ENCODE measurements around the gene PANK2. TPM values are rescaled to one million over a fixed set of nuclear protein-coding genes. Genes with fewer than 3 reads are reported as not detected.
A peak's percentile ranks its signal among the peaks of the same experiment; 100 is the strongest.

Gene PANK2
- total RNA-seq, 4 donors from 2014 or later, result 26.6 to 40.9 (median 27.4) TPM

GRCh38 chr20:3846740-3847428 lies 42.3 kb upstream of the PANK2 start, which contains the start of gene MAVS:
Gene MAVS, plus strand, starts transcription at chr20:3846834. Its CDS starts 7,791 bp downstream, at chr20:3854625.
- no peaks in the 10 kb centered on the region for H3K9me3 ChIP-seq
- peak within 1 kb of the TSS; percentile 98 for H3K27ac ChIP-seq
- peak within 1 kb of the TSS; percentile 98 for H3K4me3 ChIP-seq
- TF ChIP-seq CTCF (IDR thresholded peaks at IDR 0.05) (no peak), POLR2AphosphoS5 (IDR thresholded peaks at IDR 0.05) (peak in 2 of 3 donors; percentile 28 to 58), POLR2A (IDR thresholded peaks at IDR 0.05) (peak in 1 of 2 donors; percentile 87), EP300 (IDR thresholded peaks at IDR 0.05) (no peak)
- H3K27me3 ChIP-seq, result no peaks in the 10 kb centered on the region
- no peaks in the 10 kb centered on the region for H3K36me3 ChIP-seq
- H3K4me1 ChIP-seq, result peaks cover 29% of the 10 kb centered on the region
- WGBS, result no CpG with 5 or more reads among the region's 72 CpGs
- DNase-seq (ENCODE audit: low spot score in 2 of 2), result peak; percentile 93 to 95

- Histone ChIP-seq H3K9me3 (no peaks in the 10 kb centered on the region), H3K4me1 (peaks cover 29% of the 10 kb centered on the region), H3K27ac (peak overlapping the region; percentile 98), H3K27me3 (no peaks in the 10 kb centered on the region), H3K36me3 (no peaks in the 10 kb centered on the region), H3K4me3 (peak overlapping the region; percentile 98)
- WGBS, result 17% methylated on average over 8 of the region's 8 CpGs
- DNase-seq (ENCODE audit: low spot score in 2 of 2), result no peak
- TF ChIP-seq POLR2A (IDR thresholded peaks at IDR 0.05) (no peak), CTCF (IDR thresholded peaks at IDR 0.05) (no peak)
These were observed 41.7 kb upstream of the PANK2 start for GRCh38 chr20:3847429-3847940.

- TF ChIP-seq CTCF (IDR thresholded peaks at IDR 0.05) (no peak), POLR2A (IDR thresholded peaks at IDR 0.05) (no peak)
- Histone ChIP-seq H3K27ac (no peak overlapping the region), H3K4me3 (no peak overlapping the region), H3K9me3 (no peaks in the 10 kb centered on the region), H3K27me3 (no peaks in the 10 kb centered on the region), H3K4me1 (peaks cover 29% of the 10 kb centered on the region), H3K36me3 (no peaks in the 10 kb centered on the region)
- WGBS, result 67% methylated on average over 1 of the region's 1 CpG
- DNase-seq (ENCODE audit: low spot score in 2 of 2), result no peak
These were observed 40.6 kb upstream of the PANK2 start for GRCh38 chr20:3848565-3848964.

- H3K9me3 ChIP-seq, result no peaks in the 10 kb centered on the region
- TF ChIP-seq EP300 (IDR thresholded peaks at IDR 0.05) (no peak), POLR2A (IDR thresholded peaks at IDR 0.05) (no peak), CTCF (IDR thresholded peaks at IDR 0.05) (no peak), POLR2AphosphoS5 (IDR thresholded peaks at IDR 0.05) (no peak)
- DNase-seq (ENCODE audit: low spot score in 2 of 2), result no peak
- no peak overlapping the region for H3K4me3 ChIP-seq
- H3K4me1 ChIP-seq, result peaks cover 8% of the 10 kb centered on the region
- 53% methylated on average over 4 of the region's 4 CpGs for WGBS
- peaks cover 41% of the 10 kb centered on the region for H3K36me3 ChIP-seq
- H3K27me3 ChIP-seq, result no peaks in the 10 kb centered on the region
- no peak overlapping the region for H3K27ac ChIP-seq
These were observed 34.7 kb upstream of the PANK2 start for GRCh38 chr20:3854462-3854871.

- no peak for DNase-seq (ENCODE audit: low spot score in 2 of 2)
- H3K36me3 ChIP-seq, result peaks cover 68% of the 10 kb centered on the region
- no peaks in the 10 kb centered on the region for H3K27me3 ChIP-seq
- no peak overlapping the region for H3K27ac ChIP-seq
- 60% methylated on average over 14 of the region's 14 CpGs for WGBS
- H3K9me3 ChIP-seq, result no peaks in the 10 kb centered on the region
- peaks cover 8% of the 10 kb centered on the region for H3K4me1 ChIP-seq
- H3K4me3 ChIP-seq, result no peak overlapping the region
- TF ChIP-seq POLR2A (IDR thresholded peaks at IDR 0.05) (no peak), POLR2AphosphoS5 (IDR thresholded peaks at IDR 0.05) (no peak), CTCF (IDR thresholded peaks at IDR 0.05) (no peak), EP300 (IDR thresholded peaks at IDR 0.05) (no peak)
These were observed 31.8 kb upstream of the PANK2 start for GRCh38 chr20:3857405-3857804.

All from suprapubic skin (tissue), 4 donors.